NK-92 (cell line): ENCODE data around the gene BRF1.
"Not testable (repeated sequence)": the region's sequence is repeated elsewhere in the genome, so short reads cannot be mapped to it uniquely, and the experiment has no call there.

ENCODE experiments used
- DNase-seq: peaks from one replicate; lab custom pipeline; 2025; ENCODE audit not compliant: unreplicated experiment; lab: John Stamatoyannopoulos, UW

The BRF1 gene

DNA sequence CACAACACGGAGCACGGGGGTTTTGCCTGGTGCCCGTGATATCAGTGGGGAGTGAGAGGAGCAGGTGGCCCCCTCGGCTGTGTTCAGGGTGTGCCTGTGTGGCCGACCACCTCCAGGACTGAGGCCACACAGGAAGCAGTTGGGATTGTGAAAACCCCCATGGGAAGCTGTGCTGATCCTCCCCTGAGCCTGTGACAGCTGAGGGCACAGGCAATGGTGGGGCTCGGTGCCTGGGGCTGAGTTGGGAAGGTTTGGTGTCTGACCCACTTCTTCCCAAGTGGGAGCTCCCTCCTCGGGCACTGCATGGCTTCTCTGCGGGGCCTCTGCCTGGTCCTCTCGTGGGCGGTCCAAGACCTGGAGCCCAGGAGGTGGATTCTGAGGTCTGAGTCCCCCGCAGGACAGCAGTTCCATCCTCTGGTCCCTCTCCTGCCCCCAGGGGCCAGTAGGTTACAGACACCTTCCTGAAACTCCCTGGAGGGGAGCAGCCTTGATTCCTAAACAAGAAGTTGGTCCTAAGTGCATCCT, 31.6 kb upstream of the BRF1 start:
- no peak for DNase-seq

DNA sequence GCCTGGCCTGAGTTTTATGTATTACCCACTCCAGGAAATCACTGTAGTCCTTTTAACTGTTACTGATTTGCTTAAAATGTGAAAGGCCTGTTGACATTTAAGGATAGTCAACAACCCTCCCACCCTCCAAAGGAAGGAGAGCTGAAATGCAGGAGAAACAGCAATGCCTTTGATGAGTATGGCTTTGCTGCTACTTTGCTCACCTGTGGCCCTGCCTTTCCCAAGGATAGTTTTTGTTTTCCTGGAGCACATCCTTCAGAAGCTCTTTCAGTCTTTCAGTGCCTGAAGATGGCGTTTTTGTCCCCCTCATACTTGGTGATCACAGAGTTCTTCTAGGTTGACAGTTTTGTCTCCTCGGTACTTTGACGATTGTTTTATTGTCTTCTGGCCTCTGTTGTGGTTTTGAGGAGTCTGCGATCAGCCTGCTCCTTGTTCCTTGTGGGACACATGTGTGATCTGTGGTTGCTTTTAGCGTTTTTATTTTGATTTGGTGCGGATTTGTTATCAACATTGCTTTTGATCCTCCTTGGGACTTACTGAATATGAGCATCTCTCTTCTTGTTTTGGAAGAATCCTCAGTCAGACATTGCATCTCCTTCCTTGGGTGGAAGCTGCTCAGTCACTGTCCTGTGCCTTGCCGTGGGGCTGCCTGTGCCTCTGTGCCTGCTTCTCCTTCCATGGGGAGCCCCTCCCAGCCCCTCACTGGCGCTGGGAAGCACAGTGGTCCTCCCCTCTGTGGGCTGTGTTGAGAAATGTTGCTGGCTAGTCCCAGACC, 31.0 kb upstream of the BRF1 start:
- no peak for DNase-seq

DNA sequence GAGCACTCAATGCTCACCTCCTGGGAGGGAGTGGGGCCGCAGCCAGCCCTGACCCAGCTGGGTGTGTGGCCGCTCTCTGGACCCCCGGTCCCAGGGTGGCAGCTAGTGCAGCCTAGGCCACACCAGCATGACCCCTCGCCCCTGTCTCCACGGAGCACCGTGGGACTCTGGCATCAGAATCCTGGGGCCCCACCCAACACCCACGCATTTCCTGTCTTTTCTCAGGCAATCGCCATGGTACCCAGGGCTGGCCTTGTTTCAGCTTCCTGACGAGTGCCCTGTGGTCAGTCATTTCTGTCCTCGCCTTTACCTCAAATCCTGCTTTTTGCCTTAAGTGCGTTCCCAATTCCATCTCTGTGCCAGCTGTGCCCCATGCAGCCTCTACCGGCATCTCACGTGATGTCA, 29.7 kb upstream of the BRF1 start:
- no peak for DNase-seq

DNA sequence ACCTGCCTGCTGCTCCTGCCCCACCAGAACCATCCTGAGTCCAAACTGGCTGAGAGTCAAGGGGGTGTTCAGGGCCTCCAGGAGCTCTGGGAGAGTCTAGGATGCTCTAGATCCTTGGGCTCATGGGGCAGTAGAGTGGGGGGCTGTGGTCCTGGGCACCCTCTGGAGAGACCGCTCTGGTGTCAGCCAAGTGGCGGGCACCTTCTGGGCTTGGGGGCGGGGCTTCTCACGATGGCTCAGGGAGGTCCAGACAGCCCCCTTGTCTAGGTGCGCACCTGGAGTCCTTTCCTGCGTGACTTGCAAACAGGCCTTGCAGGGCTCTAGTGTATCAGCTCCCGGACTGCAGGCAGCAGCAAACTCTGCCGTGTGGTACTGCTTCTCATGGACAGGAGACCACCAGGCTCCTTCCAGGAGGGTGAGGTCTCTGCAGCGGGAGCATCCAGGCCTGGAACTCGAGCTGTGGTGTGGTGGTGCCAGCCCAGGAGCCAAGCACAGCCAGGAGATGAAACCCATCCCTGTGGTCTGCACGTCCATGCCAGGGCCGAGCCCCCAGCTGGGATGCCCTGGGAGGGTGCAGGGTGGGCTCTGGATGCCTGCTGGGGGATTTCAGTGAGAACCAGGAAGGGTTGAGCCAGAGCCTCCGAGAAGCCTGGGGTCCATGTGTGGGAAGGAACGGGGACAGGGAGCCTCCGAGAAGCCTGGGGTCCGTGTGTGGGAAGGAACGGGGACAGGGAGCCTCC, 28.8 kb upstream of the BRF1 start:
- no peak for DNase-seq

DNA sequence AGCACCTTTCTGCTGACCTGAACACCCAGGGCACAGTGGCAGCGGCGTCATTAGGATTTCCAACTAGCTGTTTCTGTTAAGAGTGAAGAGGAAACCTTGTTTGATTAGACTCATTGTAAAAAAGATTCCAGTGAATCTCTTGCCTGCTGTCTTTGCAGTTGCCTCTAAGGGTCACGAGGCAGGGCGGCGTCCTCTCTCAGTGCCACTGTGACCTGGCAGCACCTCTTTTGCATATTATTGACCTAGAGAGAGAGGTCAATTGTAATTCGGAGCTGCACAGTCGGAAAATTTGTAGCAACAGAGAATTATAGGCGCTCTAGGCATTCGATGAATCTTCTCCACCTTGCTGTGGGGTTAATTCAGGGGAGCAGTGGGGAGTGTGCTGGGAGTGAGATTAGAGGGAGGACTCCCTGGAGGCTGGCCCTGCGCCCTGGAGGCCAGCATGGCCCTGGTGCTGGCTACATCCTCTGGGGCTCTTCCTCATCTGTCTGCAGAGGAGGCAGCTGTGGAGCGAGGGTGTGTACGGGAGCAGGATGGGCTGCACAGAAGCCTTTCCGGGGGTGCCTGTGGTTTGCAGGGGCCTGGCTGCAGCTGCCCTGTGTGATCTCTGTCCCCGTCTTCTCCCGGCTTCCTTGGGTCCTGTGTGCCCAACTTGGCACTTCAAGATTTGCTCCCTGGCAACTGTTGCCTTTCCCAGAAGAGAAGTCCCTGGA, 28.0 kb upstream of the BRF1 start:
- no peak for DNase-seq

DNA sequence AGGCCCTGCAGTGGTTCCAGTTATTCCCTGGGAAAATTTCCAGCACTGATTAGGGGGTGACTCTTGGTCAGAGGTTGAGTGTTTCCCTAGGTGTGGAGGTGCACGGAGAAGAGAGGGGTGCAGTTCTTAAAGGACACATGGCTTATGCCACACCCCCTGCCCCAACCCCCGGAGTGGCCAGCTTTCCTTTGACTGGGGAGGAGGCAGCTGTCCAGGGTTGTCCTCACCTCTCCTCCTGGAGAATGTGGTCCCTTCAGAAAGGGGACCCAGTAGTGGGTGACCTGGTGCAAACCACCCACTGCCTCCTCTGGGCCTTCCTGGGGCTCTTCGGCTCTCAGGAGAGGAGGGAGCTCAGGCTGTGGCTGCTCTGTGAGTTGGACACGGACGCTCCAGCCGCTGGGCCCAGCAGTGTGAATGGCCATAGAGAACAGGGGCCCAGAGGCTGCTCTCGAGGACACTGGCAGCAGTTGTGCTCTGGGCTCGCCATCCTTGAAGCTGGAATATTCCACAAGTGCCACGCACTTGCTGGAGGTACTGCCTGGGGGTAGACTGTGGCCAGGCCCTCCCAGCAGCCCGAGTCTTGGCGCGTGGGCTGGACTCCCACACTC, 27.4 kb upstream of the BRF1 start:
- no peak for DNase-seq

DNA sequence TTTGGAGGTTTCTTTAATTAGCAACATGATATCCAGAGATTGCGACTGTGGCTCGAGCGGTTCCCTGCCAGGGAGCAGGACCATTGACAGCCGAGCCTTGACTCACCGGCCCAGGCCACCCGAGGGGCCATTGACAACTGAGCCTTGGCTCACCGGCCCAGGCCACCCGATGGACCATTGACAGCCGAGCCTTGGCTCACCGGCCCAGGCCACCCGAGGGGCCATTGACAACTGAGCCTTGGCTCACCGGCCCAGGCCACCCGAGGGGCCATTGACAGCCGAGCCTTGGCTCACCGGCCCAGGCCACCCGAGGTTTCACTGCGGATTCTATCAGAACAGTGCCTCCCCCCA, 26.9 kb upstream of the BRF1 start:
- DNase-seq, result not testable (repeated sequence)

DNA sequence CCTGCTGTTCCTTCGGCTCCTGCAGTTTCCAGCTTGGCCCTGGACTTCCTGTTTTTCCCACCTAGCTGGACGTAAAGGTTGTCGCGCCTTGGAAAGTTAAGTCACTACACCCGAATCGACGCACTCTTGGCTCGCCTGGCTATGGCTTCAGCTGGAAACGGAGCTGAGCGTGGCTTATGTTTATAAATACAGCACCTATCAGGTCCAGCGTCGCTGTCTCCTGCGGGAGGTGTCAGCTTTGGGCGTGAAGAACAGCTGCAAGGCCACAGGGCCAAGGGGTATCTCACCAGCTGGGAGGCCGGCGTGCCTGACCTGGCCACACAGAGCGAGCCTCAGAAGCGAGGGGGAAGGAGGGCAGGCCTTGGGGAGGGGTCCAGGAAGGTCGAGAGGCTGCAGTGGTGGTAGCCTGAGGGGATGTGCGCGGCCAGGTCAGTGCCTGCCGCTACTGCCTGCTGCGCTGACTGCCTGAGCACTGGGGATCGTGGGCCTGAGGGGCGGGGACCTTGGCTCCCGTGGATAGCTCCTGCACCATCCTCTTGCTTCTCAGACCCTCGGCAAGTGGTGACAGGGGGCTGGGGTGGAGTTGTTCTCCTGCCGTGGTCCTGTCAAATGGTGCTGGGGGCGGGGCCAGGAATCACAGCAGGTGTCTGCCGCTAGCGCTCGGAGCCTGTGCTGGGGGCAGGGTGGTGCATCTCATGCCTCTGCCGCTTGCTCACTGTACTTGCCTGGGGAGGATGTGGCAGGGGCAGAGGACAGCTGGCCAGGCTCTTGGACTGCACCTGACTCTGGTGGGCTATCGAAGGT, 26.3 kb upstream of the BRF1 start:
- DNase-seq, result no peak

DNA sequence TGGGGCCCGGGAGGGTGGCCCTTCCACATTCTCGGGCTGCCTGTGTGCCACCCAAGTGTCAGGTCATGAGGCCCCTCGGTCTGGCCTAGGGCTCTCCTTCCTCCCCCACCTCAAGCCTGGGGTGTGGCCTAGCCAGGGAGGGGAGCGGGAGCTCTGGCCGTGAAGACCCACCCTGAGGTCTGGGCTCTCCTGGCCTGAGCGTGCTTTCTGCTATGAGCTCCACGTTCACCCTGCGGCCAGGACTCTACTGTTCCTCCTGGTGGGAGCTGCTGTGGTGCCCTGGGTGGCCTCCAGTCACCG, 25.7 kb upstream of the BRF1 start:
- no peak for DNase-seq

DNA sequence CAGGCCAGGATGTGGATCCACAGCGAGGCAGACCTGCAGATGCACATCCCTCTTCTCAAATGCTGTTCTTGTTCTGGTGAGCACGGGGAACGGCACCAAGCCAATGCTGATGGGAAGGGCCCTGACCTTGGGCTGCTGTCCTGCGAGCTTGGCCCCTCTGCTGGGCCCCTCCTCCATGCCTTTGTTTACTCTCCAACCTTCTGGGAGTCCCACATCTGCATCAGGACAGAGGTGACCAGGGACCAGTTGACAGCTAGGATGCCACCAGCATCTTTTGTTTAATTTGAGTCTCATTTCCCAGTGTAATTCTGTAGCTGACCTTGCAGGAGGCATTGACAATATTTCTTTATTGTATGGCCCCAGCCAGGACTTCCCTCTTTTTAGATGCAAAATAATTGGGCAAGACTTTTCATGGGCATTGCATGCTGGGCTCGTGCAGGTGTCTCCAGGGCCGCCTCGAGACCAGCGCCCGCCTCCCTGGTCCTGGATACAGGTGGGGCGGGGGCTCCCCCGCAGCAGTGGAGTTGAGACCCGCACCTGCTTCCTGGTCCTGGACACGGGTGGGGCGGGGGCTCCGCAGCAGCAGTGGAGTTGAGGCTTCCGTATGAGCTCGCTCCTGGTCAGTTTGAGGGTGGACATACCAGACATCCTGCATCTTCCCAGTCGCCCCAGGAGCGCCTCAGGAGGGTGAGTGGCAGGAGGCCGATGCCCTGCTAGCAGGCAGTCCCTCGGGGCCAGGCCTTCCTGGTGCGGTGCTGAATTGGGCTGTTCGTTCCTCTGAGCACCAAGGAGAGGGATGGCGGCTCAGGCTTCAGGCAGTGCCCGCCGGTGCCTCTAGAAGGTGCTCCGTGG, 25.1 kb upstream of the BRF1 start:
- no peak for DNase-seq

DNA sequence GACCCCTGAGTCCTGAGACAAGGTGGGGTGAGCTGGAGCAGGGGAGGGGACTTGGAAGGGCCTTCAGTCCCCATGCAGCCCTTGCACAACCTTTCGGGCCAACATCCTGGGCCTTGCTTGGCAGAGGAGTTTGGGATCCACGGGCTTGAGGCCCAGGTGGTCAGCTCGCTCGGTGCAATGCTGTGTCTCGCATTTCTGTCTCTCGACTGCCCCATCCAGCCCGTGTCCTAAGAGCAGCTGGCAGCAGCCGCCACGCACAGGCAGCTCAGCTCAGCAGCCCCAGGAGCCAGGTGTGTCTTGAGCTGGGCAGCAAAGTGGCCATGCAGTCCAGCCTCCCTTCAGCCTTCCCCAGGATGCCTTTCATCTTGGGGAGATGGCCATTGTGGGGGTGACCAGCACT, 24.5 kb upstream of the BRF1 start:
- DNase-seq, result no peak

DNA sequence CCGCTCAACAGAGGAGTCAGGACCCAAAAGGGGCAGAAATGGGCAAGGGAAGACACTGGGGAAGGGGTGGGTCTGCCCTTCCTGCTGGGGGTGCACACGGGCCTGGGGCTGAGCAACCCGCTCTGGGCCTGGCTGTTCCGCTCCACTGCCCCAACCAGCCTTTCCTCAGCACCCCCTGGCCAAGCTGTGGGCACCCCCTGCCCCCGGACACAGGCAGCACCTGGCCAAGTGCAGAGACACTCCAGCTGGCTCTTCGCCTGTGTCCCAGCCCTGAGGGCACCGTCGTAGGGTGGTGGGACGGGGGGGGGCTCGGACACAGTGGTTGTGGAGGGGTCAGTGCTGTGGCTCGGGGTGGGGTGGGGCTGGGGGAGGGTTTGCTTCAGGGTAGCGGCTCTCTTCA, 24.1 kb upstream of the BRF1 start:
- no peak for DNase-seq

DNA sequence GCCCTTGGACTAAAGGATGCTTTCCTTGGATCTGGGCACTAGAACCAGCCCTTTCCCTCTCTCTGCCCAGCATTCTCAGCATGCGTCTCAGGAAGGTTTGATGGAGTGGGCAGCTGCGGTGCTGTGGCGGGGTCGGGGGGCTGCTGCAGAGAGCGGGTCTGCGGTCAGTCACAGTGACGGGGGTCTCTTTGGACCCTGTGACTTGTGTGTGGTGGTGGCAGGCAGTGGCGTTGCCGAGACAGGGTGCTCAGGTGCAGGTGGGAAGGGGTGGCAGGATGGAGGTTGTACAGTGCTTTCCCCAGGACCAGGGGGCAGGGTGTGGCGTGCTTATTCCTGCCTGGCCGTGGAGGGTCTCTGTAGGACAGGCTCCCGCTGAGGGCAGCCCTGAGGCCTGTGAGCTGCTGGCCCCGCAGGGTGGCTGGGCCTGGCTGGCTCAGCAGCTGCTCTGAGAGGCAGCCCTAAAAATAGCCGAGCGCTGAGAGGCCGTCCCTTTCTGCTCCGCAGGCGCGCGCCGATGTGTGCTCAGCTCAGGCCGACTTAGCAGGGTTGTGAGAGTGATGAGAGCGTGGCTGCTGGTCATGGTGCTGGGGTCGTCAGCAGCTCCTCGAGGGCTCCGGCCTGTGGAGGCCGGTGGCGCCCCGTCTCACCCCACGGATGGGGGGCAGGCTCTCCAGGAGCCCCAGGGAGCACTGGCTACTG, 23.4 kb upstream of the BRF1 start:
- no peak for DNase-seq

DNA sequence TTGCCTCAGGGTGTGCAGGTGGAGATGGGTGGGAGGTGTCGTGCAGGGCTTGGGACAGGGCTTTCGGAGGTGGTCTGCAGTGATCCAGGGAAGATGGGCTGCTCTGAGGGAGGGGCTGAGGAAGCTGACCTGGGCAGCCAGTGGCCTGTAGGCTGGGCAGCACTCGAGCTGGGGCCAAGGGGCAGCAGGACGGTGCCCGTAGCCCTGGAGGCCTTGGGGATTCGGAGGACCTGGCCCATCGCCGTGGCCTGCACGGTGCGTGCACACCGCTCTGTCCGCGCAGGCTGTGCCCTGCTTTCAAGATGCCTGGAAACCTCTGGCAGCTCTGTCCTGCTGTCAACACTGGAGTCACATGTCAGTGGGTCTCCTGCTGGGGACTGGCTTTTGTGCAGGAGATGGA, 22.9 kb upstream of the BRF1 start:
- DNase-seq, result no peak

DNA sequence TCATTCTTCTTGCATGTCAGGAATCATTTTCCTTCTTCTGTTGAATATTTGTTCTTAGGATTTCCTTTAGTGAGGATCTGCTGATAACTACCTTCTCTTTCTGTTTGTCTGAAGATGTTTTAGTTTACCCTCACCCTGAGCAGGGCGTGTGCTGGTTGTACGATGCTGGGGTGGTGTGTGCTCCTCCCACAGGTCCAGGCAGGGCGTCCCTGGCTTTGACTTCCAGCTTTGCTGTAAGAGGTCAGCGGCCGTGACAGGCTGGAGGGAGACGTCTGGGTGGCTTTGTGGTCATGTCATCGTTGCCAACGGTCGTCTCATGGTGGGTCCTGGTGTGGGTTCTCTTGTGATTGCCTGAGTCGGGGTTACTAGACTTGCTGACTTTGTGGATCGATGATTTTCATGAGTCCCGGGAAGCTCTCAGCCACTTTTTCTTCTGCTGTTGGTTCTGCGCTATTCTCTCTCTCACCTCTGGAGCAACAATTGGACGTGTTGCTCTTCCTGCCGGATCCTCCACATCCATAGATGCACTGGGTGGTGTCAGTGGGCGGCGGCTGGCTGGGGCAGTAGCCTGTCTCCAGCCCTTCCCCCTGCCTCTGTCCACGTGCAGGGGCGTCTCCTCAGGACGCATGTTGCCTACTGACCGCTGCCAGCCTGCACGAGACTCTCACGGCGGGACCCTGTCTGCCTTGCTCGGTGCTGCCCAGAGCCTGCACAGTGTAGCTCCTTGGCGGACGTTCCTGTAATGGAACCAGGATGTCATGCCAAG, 22.2 kb upstream of the BRF1 start:
- no peak for DNase-seq

DNA sequence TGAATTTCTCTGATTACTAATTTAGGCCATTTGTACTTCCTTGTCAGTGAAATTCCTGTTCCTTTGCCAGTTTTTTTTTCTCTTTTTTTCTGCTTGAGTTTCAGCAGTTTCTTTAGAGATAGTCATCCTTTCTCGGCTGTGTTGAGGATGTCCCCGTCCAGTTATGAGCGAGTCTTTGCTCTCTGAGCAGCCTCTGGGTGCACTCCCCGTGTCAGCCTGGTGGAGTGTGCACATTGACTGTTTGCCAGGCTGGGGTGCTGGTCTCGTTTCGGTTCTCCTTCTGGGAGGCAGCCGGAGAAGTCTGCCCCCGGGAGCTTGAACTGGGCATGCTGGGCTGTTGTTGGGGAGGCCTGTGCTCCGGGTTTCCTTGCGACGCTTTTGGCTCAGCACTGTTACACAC, 16.7 kb upstream of the BRF1 start:
- DNase-seq, result no peak

DNA sequence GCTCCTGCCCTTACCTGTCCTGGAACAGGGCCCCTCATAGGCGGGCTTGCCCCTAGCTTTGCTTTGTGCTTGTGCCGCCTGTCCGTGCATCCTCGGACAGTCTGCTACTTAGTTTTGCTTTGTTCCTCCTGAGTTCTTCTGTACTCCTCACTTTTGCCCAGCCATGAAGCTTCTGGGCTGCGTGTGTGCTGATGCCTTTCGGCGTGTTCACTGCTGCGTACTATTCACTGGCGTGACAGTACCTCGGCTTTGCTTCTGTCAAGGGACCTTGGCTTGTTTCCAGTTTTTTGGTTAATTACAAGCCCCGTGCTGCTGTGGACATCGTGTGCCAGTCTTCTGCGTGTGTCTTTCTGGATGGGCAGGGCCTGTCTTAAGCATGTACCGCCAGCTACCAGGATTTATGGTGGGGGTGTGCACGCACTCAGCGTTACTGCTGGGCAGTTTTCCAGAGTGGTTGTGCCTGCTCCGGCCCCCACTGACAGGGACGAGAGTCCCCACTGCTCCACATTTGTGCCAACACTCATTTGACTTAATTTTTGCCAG, 16.2 kb upstream of the BRF1 start:
- DNase-seq, result no peak

DNA sequence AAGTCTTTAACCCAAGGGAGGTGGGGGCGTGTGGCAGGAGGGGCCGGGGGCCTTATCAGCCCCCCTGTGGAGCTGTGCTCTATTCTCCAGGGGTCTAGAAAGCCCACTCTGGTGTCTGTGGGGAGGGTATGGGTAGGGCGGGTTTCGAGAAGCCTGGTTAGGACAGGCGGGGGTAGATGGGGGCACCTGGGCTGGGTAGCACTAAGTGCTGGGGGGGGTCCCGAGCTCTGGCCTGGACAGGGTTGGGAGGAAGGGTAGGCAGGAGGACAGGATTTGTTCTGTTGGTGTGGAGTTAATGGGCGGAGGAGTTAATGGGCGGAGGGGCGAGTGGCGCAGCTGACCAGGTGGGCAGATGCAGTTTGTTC, 15.8 kb upstream of the BRF1 start:
- DNase-seq, result no peak
